GM12878 (cell line): Measurements from ENCODE around the gene PRDX3. TPM values are rescaled to one million over a fixed set of nuclear protein-coding genes. Genes with fewer than 3 reads are reported as not detected.

Experiments used
- BCLAF1 ChIP-seq: fragments of 450-650 bp; IDR thresholded peaks from 2 replicates; pipeline ENCODE4 v1.6.1; 2017; ENCODE audit warnings: antibody characterized with exemption, mild to moderate bottlenecking, moderate library complexity
- CHD2 ChIP-seq: IDR thresholded peaks from 2 replicates; pipeline ENCODE4 v1.6.1; 2011; ENCODE audit warnings: low read depth, low read length, improper control_type of control experiment, borderline replicate concordance
- ETV6 ChIP-seq, 2 experiments: fragments of 450-650 bp in 1 of 2; IDR thresholded peaks in 1 of 2; conservative IDR thresholded peaks in 1 of 2; 2 replicates each; pipeline ENCODE4 v1.6.1; 2014; ENCODE audit warnings: antibody characterized with exemption in 1 of 2, borderline replicate concordance in 1 of 2, low read depth in 1 of 2, mild to moderate bottlenecking in 1 of 2, moderate library complexity in 1 of 2
- FOXM1 ChIP-seq: IDR thresholded peaks from 2 replicates; pipeline ENCODE4 v1.6.1; 2012; ENCODE audit warnings: low read depth, mild to moderate bottlenecking, inconsistent platforms, low read length, moderate library complexity
- GABPA ChIP-seq: IDR thresholded peaks from 2 replicates; pipeline ENCODE4 v1.6.1; 2014; ENCODE audit warnings: antibody characterized with exemption, low read depth, mild to moderate bottlenecking, inconsistent platforms
- HCFC1 ChIP-seq: fragments of 150-350 bp; IDR thresholded peaks from 2 replicates; pipeline ENCODE4 v1.6.1; 2014; ENCODE audit warnings: low read length
- KLF5 ChIP-seq: fragments of 450-650 bp; IDR thresholded peaks from 2 replicates; pipeline ENCODE4 v1.6.1; 2014; ENCODE audit warnings: mild to moderate bottlenecking; ENCODE audit not compliant: partially characterized antibody
- LARP7 ChIP-seq: fragments of 450-650 bp; IDR thresholded peaks from 2 replicates; pipeline ENCODE4 v1.6.1; 2017; ENCODE audit warnings: mild to moderate bottlenecking
- MYC ChIP-seq: IDR thresholded peaks from 2 replicates; pipeline ENCODE4 v1.6.1; 2011; ENCODE audit warnings: mild to moderate bottlenecking, low read length, moderate library complexity, inconsistent platforms; ENCODE audit not compliant: insufficient read depth, insufficient replicate concordance, insufficient read length, severe bottlenecking
- PML ChIP-seq: IDR thresholded peaks from 2 replicates; pipeline ENCODE4 v1.6.1; 2012; ENCODE audit warnings: low read length, inconsistent platforms
- SKIL ChIP-seq: fragments of 450-650 bp; IDR thresholded peaks from 2 replicates; pipeline ENCODE4 v1.6.1; 2017; ENCODE audit warnings: mild to moderate bottlenecking, low read depth, inconsistent platforms; ENCODE audit not compliant: poor library complexity, severe bottlenecking
- TBL1XR1 ChIP-seq: IDR thresholded peaks from 2 replicates; pipeline ENCODE4 v1.6.1; 2012; ENCODE audit warnings: low read depth, low read length, improper control_type of control experiment
- TCF7 ChIP-seq: IDR thresholded peaks from 2 replicates; pipeline ENCODE4 v1.6.1; 2014; ENCODE audit warnings: antibody characterized with exemption, borderline replicate concordance
- YBX1 ChIP-seq: fragments of 450-650 bp; IDR thresholded peaks from 2 replicates; pipeline ENCODE4 v1.6.1; 2016; ENCODE audit warnings: antibody characterized with exemption
- polyA plus RNA-seq, 11 experiments: library from polyadenylated mRNA; depleted of rRNA in 4 of 11; unstranded in 6 of 11; stranded (reverse) in 5 of 11; fragments of >200 nt; fragmentation: Nextera tagmentation in 4 of 11; fragmentation: Illumina TruSeq in 1 of 11; extraction: Ambion mirVana in 4 of 11; extraction: Trizol in 1 of 11; gene quantifications; 1 replicate in 1 of 11; 2 replicates in 10 of 11; pipeline versions ENCODE4 v1.2.1 to v1.2.3, GENCODE V29; 2011 to 2016; ENCODE audit warnings: inconsistent platforms in 2 of 11, missing spikeins in 2 of 11, low read depth in 1 of 11
- total RNA-seq, 4 experiments: library from RNA; depleted of rRNA in 3 of 4; stranded (reverse); fragments of >200 nt in 3 of 4; fragmentation: Illumina TruSeq in 1 of 4; extraction: Trizol in 1 of 4; gene quantifications; 2 replicates each; pipeline versions ENCODE4 v1.2.1 to v1.2.3, GENCODE V29; 2013 to 2021
- TF ChIP-seq, protein P1 (sequence below): IDR thresholded peaks from 2 replicates; pipeline ENCODE4 v1.6.1; 2012; ENCODE audit warnings: low read depth, low read length, improper control_type of control experiment
- TF ChIP-seq, protein P2 (sequence below), 3 experiments: IDR thresholded peaks in 2 of 3; conservative IDR thresholded peaks in 1 of 3; 2 replicates each; pipeline ENCODE4 v1.5.1; 2011; ENCODE audit warnings: low read depth in 3 of 3, low read length in 3 of 3, mild to moderate bottlenecking in 3 of 3, control low read depth in 2 of 3, moderate library complexity in 2 of 3, inconsistent platforms in 1 of 3, mixed read lengths in 1 of 3; ENCODE audit not compliant: control insufficient read depth in 2 of 3, insufficient read depth in 1 of 3; ENCODE audit errors: extremely low read depth in 1 of 3
- TF ChIP-seq, protein P3 (sequence below): IDR thresholded peaks from 2 replicates; pipeline ENCODE4 v1.6.1; 2012; ENCODE audit warnings: low read depth, low read length, improper control_type of control experiment
- TF ChIP-seq, protein P4 (sequence below): fragments of 450-650 bp; IDR thresholded peaks from 2 replicates; pipeline ENCODE4 v1.6.1; 2017; ENCODE audit warnings: low read depth, mild to moderate bottlenecking, moderate library complexity

PRDX3 gene
- total and polyA plus RNA-seq, 10 of the 15 experiments (the other 5 are each of a cell fraction or from before 2014, with no cell fraction given), result 195 to 1,431 (median 398) TPM

DNA sequence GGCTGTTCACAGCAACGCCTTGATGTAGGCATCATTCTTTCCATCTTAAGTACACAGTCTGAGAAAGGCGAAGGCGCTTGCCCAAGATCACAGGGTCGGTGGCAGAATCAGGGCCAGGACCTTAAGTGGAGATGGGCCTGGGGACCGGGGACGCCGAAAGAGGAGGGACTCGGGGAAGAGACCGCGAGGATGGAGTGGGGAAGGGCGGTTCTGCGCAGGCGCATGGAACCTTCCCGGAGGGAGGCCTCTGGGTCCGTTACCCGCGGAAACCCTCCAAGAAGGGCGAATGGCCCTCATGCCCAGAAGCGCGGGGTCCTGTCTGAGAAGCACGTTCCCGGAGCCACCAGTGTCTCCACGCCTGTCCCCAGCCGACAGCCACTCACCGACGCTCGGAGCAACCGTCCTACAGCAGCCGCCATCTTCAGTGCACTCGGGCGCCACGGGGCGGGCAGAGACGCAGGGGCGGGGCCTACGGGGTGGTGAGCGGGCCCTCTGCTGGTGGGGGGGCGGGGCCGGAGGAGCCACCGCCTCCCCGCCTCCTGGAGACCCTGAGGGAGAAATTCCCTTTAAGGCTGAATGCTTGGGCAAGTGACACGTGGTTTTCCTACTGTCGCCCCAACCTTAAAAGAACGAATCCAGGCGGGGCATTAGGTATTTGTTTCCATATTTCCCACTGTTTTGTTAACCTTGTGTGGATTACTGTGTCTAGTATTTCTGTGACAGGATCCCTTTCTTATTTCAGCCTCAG, at the start of gene PRDX3 (continued):
- TF ChIP-seq SKIL, result no peak
- no peak for TF ChIP-seq TBL1XR1
- no peak for TF ChIP-seq TCF7
- no peak for TF ChIP-seq BCLAF1
- TF ChIP-seq, protein P1, sequence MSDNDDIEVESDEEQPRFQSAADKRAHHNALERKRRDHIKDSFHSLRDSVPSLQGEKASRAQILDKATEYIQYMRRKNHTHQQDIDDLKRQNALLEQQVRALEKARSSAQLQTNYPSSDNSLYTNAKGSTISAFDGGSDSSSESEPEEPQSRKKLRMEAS, result no peak
- TF ChIP-seq, protein P2, sequence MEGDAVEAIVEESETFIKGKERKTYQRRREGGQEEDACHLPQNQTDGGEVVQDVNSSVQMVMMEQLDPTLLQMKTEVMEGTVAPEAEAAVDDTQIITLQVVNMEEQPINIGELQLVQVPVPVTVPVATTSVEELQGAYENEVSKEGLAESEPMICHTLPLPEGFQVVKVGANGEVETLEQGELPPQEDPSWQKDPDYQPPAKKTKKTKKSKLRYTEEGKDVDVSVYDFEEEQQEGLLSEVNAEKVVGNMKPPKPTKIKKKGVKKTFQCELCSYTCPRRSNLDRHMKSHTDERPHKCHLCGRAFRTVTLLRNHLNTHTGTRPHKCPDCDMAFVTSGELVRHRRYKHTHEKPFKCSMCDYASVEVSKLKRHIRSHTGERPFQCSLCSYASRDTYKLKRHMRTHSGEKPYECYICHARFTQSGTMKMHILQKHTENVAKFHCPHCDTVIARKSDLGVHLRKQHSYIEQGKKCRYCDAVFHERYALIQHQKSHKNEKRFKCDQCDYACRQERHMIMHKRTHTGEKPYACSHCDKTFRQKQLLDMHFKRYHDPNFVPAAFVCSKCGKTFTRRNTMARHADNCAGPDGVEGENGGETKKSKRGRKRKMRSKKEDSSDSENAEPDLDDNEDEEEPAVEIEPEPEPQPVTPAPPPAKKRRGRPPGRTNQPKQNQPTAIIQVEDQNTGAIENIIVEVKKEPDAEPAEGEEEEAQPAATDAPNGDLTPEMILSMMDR (IDR thresholded peaks at IDR 0.05 in 2 of 3, conservative IDR thresholded peaks at IDR 0.05 in 1 of 3; ENCODE audit: control insufficient read depth in 2 of 3, extremely low read depth in 1 of 3, insufficient read depth in 1 of 3, low read depth in 3 of 3, low read length in 3 of 3), result peak in 1 of 3 experiments; percentile 6; a peak in 2 of 6 replicates
- TF ChIP-seq PML, result peak; percentile 86; the same call in 1 of the 2 replicates
- no peak for TF ChIP-seq KLF5
- TF ChIP-seq, protein P3, sequence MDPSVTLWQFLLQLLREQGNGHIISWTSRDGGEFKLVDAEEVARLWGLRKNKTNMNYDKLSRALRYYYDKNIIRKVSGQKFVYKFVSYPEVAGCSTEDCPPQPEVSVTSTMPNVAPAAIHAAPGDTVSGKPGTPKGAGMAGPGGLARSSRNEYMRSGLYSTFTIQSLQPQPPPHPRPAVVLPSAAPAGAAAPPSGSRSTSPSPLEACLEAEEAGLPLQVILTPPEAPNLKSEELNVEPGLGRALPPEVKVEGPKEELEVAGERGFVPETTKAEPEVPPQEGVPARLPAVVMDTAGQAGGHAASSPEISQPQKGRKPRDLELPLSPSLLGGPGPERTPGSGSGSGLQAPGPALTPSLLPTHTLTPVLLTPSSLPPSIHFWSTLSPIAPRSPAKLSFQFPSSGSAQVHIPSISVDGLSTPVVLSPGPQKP, result no peak
- TF ChIP-seq MYC, result peak; percentile 51
- TF ChIP-seq, protein P4, sequence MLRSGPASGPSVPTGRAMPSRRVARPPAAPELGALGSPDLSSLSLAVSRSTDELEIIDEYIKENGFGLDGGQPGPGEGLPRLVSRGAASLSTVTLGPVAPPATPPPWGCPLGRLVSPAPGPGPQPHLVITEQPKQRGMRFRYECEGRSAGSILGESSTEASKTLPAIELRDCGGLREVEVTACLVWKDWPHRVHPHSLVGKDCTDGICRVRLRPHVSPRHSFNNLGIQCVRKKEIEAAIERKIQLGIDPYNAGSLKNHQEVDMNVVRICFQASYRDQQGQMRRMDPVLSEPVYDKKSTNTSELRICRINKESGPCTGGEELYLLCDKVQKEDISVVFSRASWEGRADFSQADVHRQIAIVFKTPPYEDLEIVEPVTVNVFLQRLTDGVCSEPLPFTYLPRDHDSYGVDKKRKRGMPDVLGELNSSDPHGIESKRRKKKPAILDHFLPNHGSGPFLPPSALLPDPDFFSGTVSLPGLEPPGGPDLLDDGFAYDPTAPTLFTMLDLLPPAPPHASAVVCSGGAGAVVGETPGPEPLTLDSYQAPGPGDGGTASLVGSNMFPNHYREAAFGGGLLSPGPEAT, result 0 out of 2 replicates have a peak, but pooled peaks have one; percentile 10
- no peak for TF ChIP-seq FOXM1
- peak; percentile 37; the same call in 1 of the 2 replicates for TF ChIP-seq HCFC1
- TF ChIP-seq LARP7, result peak; percentile 79
- no peak for TF ChIP-seq GABPA
- TF ChIP-seq CHD2, result no peak
- no peak for TF ChIP-seq ETV6 (conservative IDR thresholded peaks at IDR 0.05 in 1 of 2, IDR thresholded peaks at IDR 0.05 in 1 of 2; ENCODE audit: borderline replicate concordance in 1 of 2, low read depth in 1 of 2)
- TF ChIP-seq YBX1, result no peak
